Measurements from ENCODE around the gene NFIB.

Gene NFIB

GRCh38 chr9:14283276-14283675 lies 30.7 kb downstream of the NFIB start:
- ChIA-PET POLR2A (no interaction called here), CTCF (no interaction called here)
- no peak for DNase-seq (ENCODE audit: low read depth, low spot score)
- no peak for TF ChIP-seq CTCF (IDR thresholded peaks at IDR 0.05; ENCODE audit: insufficient read depth, low read length, missing control alignments)
- H3K4me3 ChIP-seq (ENCODE audit: low read depth, low read length), result no peak overlapping the region

- no peak for TF ChIP-seq CTCF (IDR thresholded peaks at IDR 0.05; ENCODE audit: insufficient read depth, low read length, missing control alignments)
- CTCF ChIA-PET, result no interaction called here
- POLR2A ChIA-PET, result no interaction called here
- H3K4me3 ChIP-seq (ENCODE audit: low read depth, low read length), result no peak overlapping the region
- DNase-seq (ENCODE audit: low read depth, low spot score), result no peak
Observed at GRCh38 chr9:14281876-14282275, 32.1 kb downstream of the NFIB start.

- no peak for TF ChIP-seq CTCF (IDR thresholded peaks at IDR 0.05; ENCODE audit: insufficient read depth, low read length, missing control alignments)
- POLR2A ChIA-PET, result no interaction called here
- DNase-seq (ENCODE audit: low read depth, low spot score), result no peak
- CTCF ChIA-PET, result no interaction called here
- no peak overlapping the region for H3K4me3 ChIP-seq (ENCODE audit: low read depth, low read length)
Observed at GRCh38 chr9:14281136-14281795, 32.7 kb downstream of the NFIB start.

DNA sequence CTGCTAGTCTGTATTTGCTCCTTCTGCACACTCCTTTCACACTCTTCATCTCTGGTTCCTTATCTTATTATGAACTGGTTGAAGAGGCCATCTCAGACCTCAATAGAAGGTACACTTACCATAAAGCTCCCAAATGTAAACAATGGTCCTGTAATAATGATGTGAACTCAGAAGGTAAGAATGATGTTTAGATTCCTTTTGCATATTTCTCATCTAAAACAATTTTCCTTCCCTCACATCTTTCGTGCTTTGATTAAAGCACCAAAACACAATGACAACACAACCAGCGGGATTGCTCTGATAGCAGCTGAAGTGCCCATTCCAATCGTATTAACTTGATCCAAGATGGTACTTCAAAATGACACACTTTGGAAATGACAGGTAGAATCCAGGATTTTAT lies 34.3 kb downstream of the NFIB start:
- TF ChIP-seq CTCF (IDR thresholded peaks at IDR 0.05; ENCODE audit: insufficient read depth, low read length, missing control alignments), result no peak
- DNase-seq (ENCODE audit: low read depth, low spot score), result no peak
- ChIA-PET CTCF (no interaction called here), POLR2A (no interaction called here)
- H3K4me3 ChIP-seq (ENCODE audit: low read depth, low read length), result no peak overlapping the region

DNA sequence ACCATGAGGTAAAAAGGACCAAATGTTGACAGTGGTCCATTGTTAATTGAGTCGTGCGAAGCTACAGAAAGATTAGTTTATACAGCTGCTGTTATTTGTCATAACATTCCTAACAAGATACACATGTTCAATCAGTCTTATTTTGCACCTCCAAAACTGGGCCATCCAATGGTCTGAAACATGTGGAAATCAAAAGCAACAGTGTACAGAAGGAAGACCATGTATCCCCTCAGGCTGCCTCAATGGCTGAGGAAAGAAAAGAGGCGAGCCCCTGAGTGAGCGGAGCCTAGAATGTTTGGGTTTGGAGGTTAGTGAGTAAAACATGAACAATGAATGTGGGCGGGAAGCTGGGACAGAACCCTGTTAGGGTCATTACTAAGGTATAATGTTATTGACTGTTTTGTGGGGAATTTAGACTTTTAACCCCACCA lies 35.6 kb downstream of the NFIB start:
- DNase-seq (ENCODE audit: low read depth, low spot score), result no peak
- CTCF ChIA-PET, result no interaction called here
- POLR2A ChIA-PET, result no interaction called here
- H3K4me3 ChIP-seq (ENCODE audit: low read depth, low read length), result no peak overlapping the region
- no peak for TF ChIP-seq CTCF (IDR thresholded peaks at IDR 0.05; ENCODE audit: insufficient read depth, low read length, missing control alignments)

DNA sequence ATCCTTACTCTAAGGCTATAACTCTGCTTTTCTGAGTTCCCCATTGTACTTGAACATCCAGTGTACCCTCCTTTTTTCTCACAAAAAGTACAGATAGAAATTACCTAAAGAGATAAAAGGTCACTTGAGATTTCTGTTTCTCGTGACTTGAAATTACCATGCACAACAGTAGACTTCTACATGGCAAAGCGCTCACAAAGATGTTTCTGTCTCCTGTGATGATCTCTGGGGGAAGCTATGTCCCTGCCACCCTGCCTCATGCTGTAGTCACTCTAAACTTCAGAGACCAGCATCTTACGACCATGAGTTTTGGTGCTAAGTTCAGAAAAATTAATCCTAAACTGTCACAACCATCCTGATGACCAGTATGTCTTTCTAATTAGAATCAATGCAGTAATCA lies 36.2 kb downstream of the NFIB start:
- ChIA-PET CTCF (no interaction called here), POLR2A (no interaction called here)
- no peak overlapping the region for H3K4me3 ChIP-seq (ENCODE audit: low read depth, low read length)
- DNase-seq (ENCODE audit: low read depth, low spot score), result no peak
- TF ChIP-seq CTCF (IDR thresholded peaks at IDR 0.05; ENCODE audit: insufficient read depth, low read length, missing control alignments), result no peak

Measured in AG04449 (cell line).